ENCODE measurements around the gene PEMT. TPM values are rescaled to one million over a fixed set of nuclear protein-coding genes. Genes with fewer than 3 reads are reported as not detected.

PEMT gene
- total and polyA plus RNA-seq, 10 donors = 8.9 to 21.3 (median 14.8) TPM

DNA sequence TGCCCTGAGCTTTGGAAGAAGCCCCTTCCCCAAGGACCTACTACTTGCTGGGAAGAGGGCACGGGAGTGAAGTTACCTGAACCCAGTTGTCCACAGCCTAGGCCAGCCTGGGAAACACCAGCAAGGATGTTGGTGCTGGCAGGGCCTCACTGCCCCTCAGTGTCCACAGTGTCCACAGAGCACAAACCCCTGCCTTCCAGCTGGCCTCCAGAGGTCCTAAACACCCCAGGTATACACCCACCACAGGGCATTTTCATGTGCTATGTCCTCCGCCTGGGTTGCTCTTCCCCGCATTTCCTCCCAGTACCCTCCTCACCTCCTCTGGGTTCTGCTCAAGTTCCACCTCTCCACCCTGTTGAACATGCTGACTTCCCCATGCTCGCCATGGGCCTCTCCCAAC lies 4.2 kb upstream of the PEMT start:
- WGBS, 5 donors = 85 to 90% (median 88%) methylated on average over 3 to 4 of the region's 4 CpGs
- Histone ChIP-seq H3K27ac (no peak overlapping the region), H3K4me3 (no peak overlapping the region), H3K4me1 (peaks cover 8 to 23% (median 19%) of the 10 kb centered on the region in 6 donors), H3K36me3 (no peaks in the 10 kb centered on the region), H3K9me3 (no peaks in the 10 kb centered on the region), H3K27me3 (replicated peaks in 1 of 7) (no peaks in the 10 kb centered on the region)
- TF ChIP-seq POLR2AphosphoS5 (IDR thresholded peaks at IDR 0.05) (no peak), POLR2A (IDR thresholded peaks at IDR 0.05) (no peak)
- TF ChIP-seq, protein P1, sequence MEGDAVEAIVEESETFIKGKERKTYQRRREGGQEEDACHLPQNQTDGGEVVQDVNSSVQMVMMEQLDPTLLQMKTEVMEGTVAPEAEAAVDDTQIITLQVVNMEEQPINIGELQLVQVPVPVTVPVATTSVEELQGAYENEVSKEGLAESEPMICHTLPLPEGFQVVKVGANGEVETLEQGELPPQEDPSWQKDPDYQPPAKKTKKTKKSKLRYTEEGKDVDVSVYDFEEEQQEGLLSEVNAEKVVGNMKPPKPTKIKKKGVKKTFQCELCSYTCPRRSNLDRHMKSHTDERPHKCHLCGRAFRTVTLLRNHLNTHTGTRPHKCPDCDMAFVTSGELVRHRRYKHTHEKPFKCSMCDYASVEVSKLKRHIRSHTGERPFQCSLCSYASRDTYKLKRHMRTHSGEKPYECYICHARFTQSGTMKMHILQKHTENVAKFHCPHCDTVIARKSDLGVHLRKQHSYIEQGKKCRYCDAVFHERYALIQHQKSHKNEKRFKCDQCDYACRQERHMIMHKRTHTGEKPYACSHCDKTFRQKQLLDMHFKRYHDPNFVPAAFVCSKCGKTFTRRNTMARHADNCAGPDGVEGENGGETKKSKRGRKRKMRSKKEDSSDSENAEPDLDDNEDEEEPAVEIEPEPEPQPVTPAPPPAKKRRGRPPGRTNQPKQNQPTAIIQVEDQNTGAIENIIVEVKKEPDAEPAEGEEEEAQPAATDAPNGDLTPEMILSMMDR (IDR thresholded peaks at IDR 0.05 in 8 of 11, conservative IDR thresholded peaks at IDR 0.05 in 3 of 11) = no peak
- DNase-seq = no peak
- intact Hi-C loops (cut with DNase I; ENCODE audit: low total_unique reads) = no loop called here

DNA sequence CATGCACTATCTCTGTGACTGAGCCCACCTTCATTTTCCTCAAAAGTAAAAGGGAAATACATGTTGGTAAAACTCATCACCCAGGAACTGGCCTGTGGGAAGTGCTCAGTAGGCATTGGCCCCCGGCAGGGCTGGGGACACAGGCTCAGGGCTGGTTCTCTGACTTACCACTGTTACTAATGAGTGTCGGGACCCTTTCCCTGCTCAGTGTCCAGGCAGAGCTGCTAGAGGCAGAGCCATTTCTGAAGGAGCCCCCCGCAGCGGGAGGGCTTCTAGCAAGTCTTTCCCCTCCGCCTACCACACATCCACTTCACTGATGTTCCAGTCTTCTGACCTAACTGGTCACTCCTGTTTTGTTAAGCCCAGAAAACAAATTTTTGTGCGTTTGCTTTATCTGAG lies 1.7 kb upstream of the PEMT start:
- intact Hi-C loops (cut with DNase I; ENCODE audit: low total_unique reads) = no loop called here
- H3K4me1 ChIP-seq = peaks cover 14 to 37% (median 29%) of the 10 kb centered on the region in 6 donors
- WGBS, 5 donors = 77 to 88% (median 84%) methylated on average over 6 of the region's 6 CpGs
- peak overlapping the region in 1 of 8 donors; percentile 80 for H3K4me3 ChIP-seq
- no peaks in the 10 kb centered on the region for H3K9me3 ChIP-seq
- H3K27me3 ChIP-seq (replicated peaks in 1 of 7) = no peaks in the 10 kb centered on the region
- TF ChIP-seq POLR2AphosphoS5 (IDR thresholded peaks at IDR 0.05) (no peak), POLR2A (IDR thresholded peaks at IDR 0.05) (no peak)
- TF ChIP-seq, protein P1 (IDR thresholded peaks at IDR 0.05 in 8 of 11, conservative IDR thresholded peaks at IDR 0.05 in 3 of 11) = no peak
- H3K36me3 ChIP-seq = no peaks in the 10 kb centered on the region
- H3K27ac ChIP-seq = peak overlapping the region in 3 of 8 donors; percentile 8 to 93 (median 91)
- no peak for DNase-seq

DNA sequence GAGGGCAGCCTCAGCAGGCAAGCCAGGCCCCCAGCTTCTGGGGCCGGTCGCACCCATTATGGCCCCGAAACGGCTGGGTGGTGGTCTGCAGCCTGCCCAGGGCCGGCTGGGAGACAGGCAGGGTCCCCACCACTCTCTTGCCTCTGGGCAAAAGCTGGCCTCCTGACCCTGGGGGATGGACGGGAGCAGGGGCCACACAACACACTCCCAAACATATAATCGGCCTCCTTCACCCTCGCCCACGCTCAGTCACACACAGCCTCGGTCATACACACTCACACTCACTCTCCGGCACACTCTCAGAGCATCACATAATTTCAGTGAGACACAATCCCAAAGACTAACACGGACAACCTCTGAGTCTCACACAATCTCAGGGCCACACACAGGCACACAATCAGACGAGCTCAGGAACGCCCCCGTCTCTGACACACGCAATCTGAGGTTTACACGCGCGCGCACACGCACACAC lies 589 bp downstream of the PEMT start:
- 0 to 3% (median 3%) methylated on average over 13 to 21 of the region's 21 CpGs for WGBS, 5 donors
- H3K4me3 ChIP-seq = peak overlapping the region; percentile 77 to 97 (median 90)
- H3K27ac ChIP-seq = peak overlapping the region; percentile 83 to 93 (median 91)
- H3K9me3 ChIP-seq = no peaks in the 10 kb centered on the region
- TF ChIP-seq POLR2AphosphoS5 (IDR thresholded peaks at IDR 0.05) (no peak), POLR2A (IDR thresholded peaks at IDR 0.05) (no peak)
- TF ChIP-seq, protein P1 (IDR thresholded peaks at IDR 0.05 in 8 of 11, conservative IDR thresholded peaks at IDR 0.05 in 3 of 11) = no peak
- H3K4me1 ChIP-seq = peaks cover 14 to 37% (median 29%) of the 10 kb centered on the region in 6 donors
- H3K36me3 ChIP-seq = no peaks in the 10 kb centered on the region
- H3K27me3 ChIP-seq (replicated peaks in 1 of 7) = no peaks in the 10 kb centered on the region
- peak; percentile 82 for DNase-seq
- intact Hi-C loops (cut with DNase I; ENCODE audit: low total_unique reads) = no loop called here

DNA sequence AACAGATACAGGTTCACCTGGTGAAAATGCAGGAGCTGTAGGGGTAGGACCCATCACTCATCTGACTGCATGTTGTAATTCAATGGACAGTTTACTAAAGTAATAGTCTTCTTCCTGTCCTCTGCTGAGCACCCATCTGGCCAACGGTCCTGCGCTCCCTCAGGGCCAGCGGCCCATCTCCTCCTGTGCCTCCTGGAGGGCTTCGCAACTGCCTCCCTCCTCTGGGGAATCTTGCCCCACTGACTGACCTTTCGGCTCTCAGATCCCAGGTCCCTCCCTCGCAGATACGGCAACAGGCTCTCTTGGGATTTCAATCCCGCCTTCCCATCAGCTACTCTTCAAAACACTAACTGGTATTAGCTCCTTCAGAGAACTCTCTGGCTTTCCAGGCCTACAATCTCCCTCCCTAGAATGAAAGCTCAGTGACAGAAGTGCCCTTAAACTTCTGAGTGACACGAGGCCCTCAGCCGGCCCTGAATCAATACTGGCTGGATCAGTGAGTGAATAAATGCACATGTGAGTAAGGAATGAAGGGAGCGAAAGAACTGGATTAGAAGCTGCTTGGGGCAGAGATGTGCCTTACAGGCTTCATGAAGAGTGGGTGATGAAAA lies 1.3 kb downstream of the PEMT start:
- H3K4me3 ChIP-seq = peak overlapping the region in 7 of 8 donors; percentile 77 to 97 (median 90)

More for the DNA sequence above, 1.3 kb downstream of the PEMT start:
- Histone ChIP-seq H3K4me1 (peaks cover 14 to 37% (median 29%) of the 10 kb centered on the region in 6 donors), H3K36me3 (no peaks in the 10 kb centered on the region), H3K9me3 (no peaks in the 10 kb centered on the region), H3K27ac (peak overlapping the region in 6 of 8 donors; percentile 86 to 93 (median 92)), H3K27me3 (replicated peaks in 1 of 7) (no peaks in the 10 kb centered on the region)
- WGBS, 5 donors = 68 to 76% (median 72%) methylated on average over 11 of the region's 11 CpGs
- TF ChIP-seq, protein P1 (IDR thresholded peaks at IDR 0.05 in 8 of 11, conservative IDR thresholded peaks at IDR 0.05 in 3 of 11) = no peak
- TF ChIP-seq POLR2A (IDR thresholded peaks at IDR 0.05) (no peak), POLR2AphosphoS5 (IDR thresholded peaks at IDR 0.05) (no peak)
- intact Hi-C loops (cut with DNase I; ENCODE audit: low total_unique reads) = no loop called here
- DNase-seq = no peak
